Measurements from ENCODE around the gene PATJ.
"Not testable (repeated sequence)": the region's sequence is repeated elsewhere in the genome, so short reads cannot be mapped to it uniquely, and the experiment has no call there.

PATJ gene

GRCh38 chr1:61966450-61967225 is 224.4 kb downstream of the PATJ start:
- H3K4me1 ChIP-seq (ENCODE audit: control insufficient read depth, insufficient read depth, low read length); H3K36me3 ChIP-seq (ENCODE audit: control insufficient read depth in 2 of 2, insufficient read depth in 2 of 2, low read length in 2 of 2); H3K9ac ChIP-seq (ENCODE audit: low read length in 2 of 2); H3K27ac ChIP-seq (ENCODE audit: low read length); H3K9me3 ChIP-seq (ENCODE audit: control insufficient read depth in 2 of 2, low read length in 2 of 2); H3K4me3 ChIP-seq (ENCODE audit: low read length in 2 of 2); H3K27me3 ChIP-seq (ENCODE audit: control insufficient read depth in 1 of 2, insufficient read depth in 2 of 2, low read length in 2 of 2): not testable (repeated sequence)

GRCh38 chr1:61967750-61968149 is 225.5 kb downstream of the PATJ start:
- H3K9me3 ChIP-seq (ENCODE audit: control insufficient read depth in 2 of 2, low read length in 2 of 2), result no peaks in the 10 kb centered on the region
- no peak overlapping the region for H3K9ac ChIP-seq (ENCODE audit: low read length in 2 of 2)
- no peaks in the 10 kb centered on the region for H3K36me3 ChIP-seq (ENCODE audit: control insufficient read depth in 2 of 2, insufficient read depth in 2 of 2, low read length in 2 of 2)
- H3K4me1 ChIP-seq (ENCODE audit: control insufficient read depth, insufficient read depth, low read length), result no peaks in the 10 kb centered on the region
- H3K27me3 ChIP-seq (ENCODE audit: control insufficient read depth in 1 of 2, insufficient read depth in 2 of 2, low read length in 2 of 2), result no peaks in the 10 kb centered on the region
- H3K27ac ChIP-seq (ENCODE audit: low read length), result no peak overlapping the region
- no peak overlapping the region for H3K4me3 ChIP-seq (ENCODE audit: low read length in 2 of 2)

DNA sequence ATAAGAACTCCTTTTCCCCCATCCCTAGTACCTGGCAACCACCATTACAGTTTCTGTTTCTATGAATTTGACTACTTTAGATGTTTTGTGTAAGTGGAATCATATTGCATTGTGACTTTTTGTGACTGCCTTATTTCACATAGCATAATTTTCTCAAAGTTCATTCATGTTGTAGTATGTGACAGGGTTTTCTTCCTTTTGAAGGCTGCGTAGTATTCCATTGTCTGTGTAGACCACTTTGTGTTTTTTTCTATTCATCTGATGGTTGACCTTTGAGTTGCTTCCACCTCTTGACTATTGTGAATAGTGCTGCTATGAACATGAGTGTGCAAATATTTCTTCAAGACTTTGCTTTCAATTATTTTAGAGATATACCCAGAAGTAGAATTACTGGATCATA is 226.6 kb downstream of the PATJ start:
- no peak overlapping the region for H3K27ac ChIP-seq (ENCODE audit: low read length)
- no peaks in the 10 kb centered on the region for H3K36me3 ChIP-seq (ENCODE audit: control insufficient read depth in 2 of 2, insufficient read depth in 2 of 2, low read length in 2 of 2)
- H3K27me3 ChIP-seq (ENCODE audit: control insufficient read depth in 1 of 2, insufficient read depth in 2 of 2, low read length in 2 of 2), result no peaks in the 10 kb centered on the region
- H3K9me3 ChIP-seq (ENCODE audit: control insufficient read depth in 2 of 2, low read length in 2 of 2), result no peaks in the 10 kb centered on the region
- no peaks in the 10 kb centered on the region for H3K4me1 ChIP-seq (ENCODE audit: control insufficient read depth, insufficient read depth, low read length)
- no peak overlapping the region for H3K9ac ChIP-seq (ENCODE audit: low read length in 2 of 2)
- H3K4me3 ChIP-seq (ENCODE audit: low read length in 2 of 2), result no peak overlapping the region

- H3K9me3 ChIP-seq (ENCODE audit: control insufficient read depth in 2 of 2, low read length in 2 of 2), result no peaks in the 10 kb centered on the region
- no peaks in the 10 kb centered on the region for H3K4me1 ChIP-seq (ENCODE audit: control insufficient read depth, insufficient read depth, low read length)
- H3K27ac ChIP-seq (ENCODE audit: low read length), result no peak overlapping the region
- H3K27me3 ChIP-seq (ENCODE audit: control insufficient read depth in 1 of 2, insufficient read depth in 2 of 2, low read length in 2 of 2), result no peaks in the 10 kb centered on the region
- H3K4me3 ChIP-seq (ENCODE audit: low read length in 2 of 2), result no peak overlapping the region
- H3K9ac ChIP-seq (ENCODE audit: low read length in 2 of 2), result no peak overlapping the region
- no peaks in the 10 kb centered on the region for H3K36me3 ChIP-seq (ENCODE audit: control insufficient read depth in 2 of 2, insufficient read depth in 2 of 2, low read length in 2 of 2)
Measured at GRCh38 chr1:61973100-61973837, 231.0 kb downstream of the PATJ start.

GRCh38 chr1:61975638-61976037 is 233.4 kb downstream of the PATJ start:
- Histone ChIP-seq H3K4me3 (ENCODE audit: low read length in 2 of 2) (no peak overlapping the region), H3K36me3 (ENCODE audit: control insufficient read depth in 2 of 2, insufficient read depth in 2 of 2, low read length in 2 of 2) (no peaks in the 10 kb centered on the region), H3K27ac (ENCODE audit: low read length) (no peak overlapping the region), H3K4me1 (ENCODE audit: control insufficient read depth, insufficient read depth, low read length) (no peaks in the 10 kb centered on the region), H3K27me3 (ENCODE audit: control insufficient read depth in 1 of 2, insufficient read depth in 2 of 2, low read length in 2 of 2) (no peaks in the 10 kb centered on the region), H3K9ac (ENCODE audit: low read length in 2 of 2) (no peak overlapping the region), H3K9me3 (ENCODE audit: control insufficient read depth in 2 of 2, low read length in 2 of 2) (no peaks in the 10 kb centered on the region)

DNA sequence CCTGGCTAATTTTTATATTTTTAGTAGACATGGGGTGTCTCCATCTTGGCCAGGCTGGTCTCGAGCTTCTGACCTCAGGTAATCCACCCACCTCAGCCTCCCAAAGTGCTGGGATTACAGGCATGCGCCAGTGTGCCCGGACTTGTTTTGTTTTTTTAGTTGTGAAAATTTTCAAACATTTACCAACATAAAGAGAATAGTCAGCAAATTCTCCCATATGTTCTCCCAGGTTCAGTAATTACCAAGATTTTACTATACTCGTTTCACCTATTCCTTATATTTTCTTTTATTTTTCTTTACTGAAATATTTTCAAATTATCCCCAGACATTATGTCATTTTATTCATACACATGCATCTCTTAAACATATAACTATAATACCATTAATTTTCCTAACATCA is 234.3 kb downstream of the PATJ start:
- H3K4me3 ChIP-seq (ENCODE audit: low read length in 2 of 2), result no peak overlapping the region
- no peaks in the 10 kb centered on the region for H3K36me3 ChIP-seq (ENCODE audit: control insufficient read depth in 2 of 2, insufficient read depth in 2 of 2, low read length in 2 of 2)
- H3K9ac ChIP-seq (ENCODE audit: low read length in 2 of 2), result no peak overlapping the region
- H3K27ac ChIP-seq (ENCODE audit: low read length), result no peak overlapping the region
- H3K4me1 ChIP-seq (ENCODE audit: control insufficient read depth, insufficient read depth, low read length), result no peaks in the 10 kb centered on the region
- H3K27me3 ChIP-seq (ENCODE audit: control insufficient read depth in 1 of 2, insufficient read depth in 2 of 2, low read length in 2 of 2), result no peaks in the 10 kb centered on the region
- H3K9me3 ChIP-seq (ENCODE audit: control insufficient read depth in 2 of 2, low read length in 2 of 2), result no peaks in the 10 kb centered on the region

DNA sequence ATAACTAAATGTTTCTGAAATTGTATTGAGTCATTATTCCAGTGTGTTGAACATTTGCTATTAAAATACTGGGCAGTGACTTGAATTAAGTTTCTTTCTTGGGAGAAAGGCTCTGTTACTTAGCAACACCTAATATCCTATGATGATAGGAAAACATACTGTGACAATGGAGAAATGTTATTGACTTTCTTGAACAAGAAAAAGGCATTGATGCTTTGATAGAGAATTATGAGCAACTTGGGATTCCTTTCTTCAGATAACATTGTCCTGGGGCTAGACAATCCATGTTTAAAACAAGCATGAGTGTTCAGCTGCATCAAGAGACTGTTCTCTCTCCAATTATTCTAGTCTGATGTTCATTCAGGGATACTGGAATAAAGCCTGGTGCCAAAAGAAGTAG is 236.5 kb downstream of the PATJ start:
- H3K27me3 ChIP-seq (ENCODE audit: control insufficient read depth in 1 of 2, insufficient read depth in 2 of 2, low read length in 2 of 2), result no peaks in the 10 kb centered on the region
- H3K27ac ChIP-seq (ENCODE audit: low read length), result no peak overlapping the region
- H3K9me3 ChIP-seq (ENCODE audit: control insufficient read depth in 2 of 2, low read length in 2 of 2), result no peaks in the 10 kb centered on the region
- no peaks in the 10 kb centered on the region for H3K4me1 ChIP-seq (ENCODE audit: control insufficient read depth, insufficient read depth, low read length)
- H3K36me3 ChIP-seq (ENCODE audit: control insufficient read depth in 2 of 2, insufficient read depth in 2 of 2, low read length in 2 of 2), result no peaks in the 10 kb centered on the region
- H3K4me3 ChIP-seq (ENCODE audit: low read length in 2 of 2), result no peak overlapping the region
- H3K9ac ChIP-seq (ENCODE audit: low read length in 2 of 2), result no peak overlapping the region

GRCh38 chr1:61979729-61980128 is 237.4 kb downstream of the PATJ start:
- no peaks in the 10 kb centered on the region for H3K4me1 ChIP-seq (ENCODE audit: control insufficient read depth, insufficient read depth, low read length)

DNA sequence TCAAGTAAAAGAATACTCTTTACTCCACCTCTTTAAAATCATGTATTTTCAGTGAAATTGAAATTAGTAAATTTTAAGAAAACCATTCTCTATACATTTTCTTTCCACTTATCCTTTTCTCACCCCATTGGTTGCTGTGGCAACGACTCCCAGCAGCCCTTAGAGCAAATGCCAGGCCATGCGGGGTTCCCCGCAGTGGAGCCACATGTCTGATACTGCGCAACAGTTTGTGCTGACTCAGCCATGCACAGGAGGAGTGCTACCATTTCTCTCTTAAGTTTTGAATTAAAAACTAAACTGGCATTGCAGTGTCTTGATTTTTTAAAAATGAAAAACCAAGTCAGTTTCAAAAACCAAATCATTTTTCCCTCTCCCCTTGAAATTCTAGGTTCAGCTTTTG is 238.3 kb downstream of the PATJ start:
- no peak overlapping the region for H3K27ac ChIP-seq (ENCODE audit: low read length)
- no peaks in the 10 kb centered on the region for H3K4me1 ChIP-seq (ENCODE audit: control insufficient read depth, insufficient read depth, low read length)

More at GRCh38 chr1:61979729-61980128, 237.4 kb downstream of the PATJ start:
- H3K9ac ChIP-seq (ENCODE audit: low read length in 2 of 2), result no peak overlapping the region
- no peaks in the 10 kb centered on the region for H3K36me3 ChIP-seq (ENCODE audit: control insufficient read depth in 2 of 2, insufficient read depth in 2 of 2, low read length in 2 of 2)
- H3K4me3 ChIP-seq (ENCODE audit: low read length in 2 of 2), result no peak overlapping the region
- H3K27me3 ChIP-seq (ENCODE audit: control insufficient read depth in 1 of 2, insufficient read depth in 2 of 2, low read length in 2 of 2), result no peaks in the 10 kb centered on the region
- H3K9me3 ChIP-seq (ENCODE audit: control insufficient read depth in 2 of 2, low read length in 2 of 2), result no peaks in the 10 kb centered on the region
- H3K27ac ChIP-seq (ENCODE audit: low read length), result no peak overlapping the region

DNA sequence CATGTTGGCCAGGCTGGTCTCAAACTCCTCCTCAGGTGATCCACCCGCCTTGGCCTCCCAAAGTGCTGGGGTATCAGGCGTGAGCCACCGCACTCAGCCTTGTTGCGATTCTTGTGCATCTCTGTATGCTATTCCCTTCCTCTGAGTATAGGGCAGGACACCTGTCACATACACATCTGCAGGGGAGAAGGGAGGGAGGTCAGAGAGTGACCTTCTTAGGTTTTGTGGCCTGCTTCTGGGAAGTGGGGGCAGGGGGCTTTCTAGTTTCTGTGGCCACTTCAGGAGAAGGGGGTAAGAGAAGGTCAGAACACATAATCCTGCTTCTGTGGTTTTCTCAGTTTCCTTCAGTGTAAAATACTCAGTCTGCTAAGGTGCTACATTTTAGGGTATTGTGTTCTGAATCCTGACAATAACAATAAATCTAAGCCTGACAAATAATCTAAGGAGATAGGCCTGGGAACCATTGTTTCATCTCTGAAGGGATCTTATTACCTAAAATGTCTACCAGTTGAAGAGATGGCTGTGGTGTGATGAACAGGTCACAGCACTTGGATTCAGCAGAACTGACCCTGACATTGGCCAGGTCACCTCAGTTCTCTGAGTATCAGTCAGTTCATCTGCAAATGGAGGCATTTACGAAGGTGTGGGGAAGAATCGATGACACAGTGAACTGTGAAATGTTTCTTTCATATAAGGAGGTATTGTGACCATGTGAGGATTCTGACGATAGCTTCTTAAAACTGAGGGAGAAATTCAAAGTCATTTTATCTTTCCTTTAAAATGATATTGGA is 239.8 kb downstream of the PATJ start:
- no peaks in the 10 kb centered on the region for H3K9me3 ChIP-seq (ENCODE audit: control insufficient read depth in 2 of 2, low read length in 2 of 2)
- no peak overlapping the region for H3K27ac ChIP-seq (ENCODE audit: low read length)
- H3K36me3 ChIP-seq (ENCODE audit: control insufficient read depth in 2 of 2, insufficient read depth in 2 of 2, low read length in 2 of 2), result no peaks in the 10 kb centered on the region
- no peaks in the 10 kb centered on the region for H3K27me3 ChIP-seq (ENCODE audit: control insufficient read depth in 1 of 2, insufficient read depth in 2 of 2, low read length in 2 of 2)
- no peaks in the 10 kb centered on the region for H3K4me1 ChIP-seq (ENCODE audit: control insufficient read depth, insufficient read depth, low read length)
- no peak overlapping the region for H3K4me3 ChIP-seq (ENCODE audit: low read length in 2 of 2)
- no peak overlapping the region for H3K9ac ChIP-seq (ENCODE audit: low read length in 2 of 2)

More for the DNA sequence above, 238.3 kb downstream of the PATJ start:
- Histone ChIP-seq H3K4me3 (ENCODE audit: low read length in 2 of 2) (no peak overlapping the region), H3K27me3 (ENCODE audit: control insufficient read depth in 1 of 2, insufficient read depth in 2 of 2, low read length in 2 of 2) (no peaks in the 10 kb centered on the region), H3K9ac (ENCODE audit: low read length in 2 of 2) (no peak overlapping the region), H3K36me3 (ENCODE audit: control insufficient read depth in 2 of 2, insufficient read depth in 2 of 2, low read length in 2 of 2) (no peaks in the 10 kb centered on the region), H3K9me3 (ENCODE audit: control insufficient read depth in 2 of 2, low read length in 2 of 2) (no peaks in the 10 kb centered on the region)

All from stomach smooth muscle (tissue), 2 donors.